ENCODE measurements around the gene NLRC3.

Gene NLRC3

DNA sequence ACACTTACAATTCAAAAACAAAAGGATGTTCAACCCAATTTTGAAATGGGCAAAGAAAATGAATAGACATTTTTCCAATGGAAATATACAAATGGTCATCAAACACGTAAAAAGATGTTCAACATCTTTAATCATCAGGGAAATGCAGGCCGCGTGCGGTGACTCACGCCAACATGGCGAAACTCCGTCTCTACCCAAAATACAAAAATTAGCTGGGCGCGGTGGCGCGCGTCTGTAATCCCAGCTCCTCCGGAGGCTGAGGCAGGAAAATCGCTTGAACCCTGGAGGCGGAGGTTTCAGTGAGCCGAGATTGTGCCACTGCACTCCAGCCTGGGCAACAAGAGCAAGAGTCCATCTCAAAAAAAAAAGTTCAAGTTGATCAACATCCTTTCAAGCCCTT is 78.2 kb downstream of the NLRC3 start:
- TF ChIP-seq PATZ1 (CRISPR knock-in tag; IDR thresholded peaks at IDR 0.05; ENCODE audit: borderline replicate concordance) (no peak), ZC3H10 (CRISPR knock-in tag; IDR thresholded peaks at IDR 0.05) (no peak), SNAI2 (CRISPR knock-in tag; IDR thresholded peaks at IDR 0.05) (no peak), ARNTL (CRISPR knock-in tag; IDR thresholded peaks at IDR 0.05; ENCODE audit: borderline replicate concordance, low read depth) (no peak), ZFP3 (CRISPR knock-in tag; IDR thresholded peaks at IDR 0.05) (no peak), PPARA (CRISPR knock-in tag; IDR thresholded peaks at IDR 0.05; ENCODE audit: borderline replicate concordance) (no peak), RARB (CRISPR knock-in tag; IDR thresholded peaks at IDR 0.05) (no peak)
- TF ChIP-seq, protein P1, sequence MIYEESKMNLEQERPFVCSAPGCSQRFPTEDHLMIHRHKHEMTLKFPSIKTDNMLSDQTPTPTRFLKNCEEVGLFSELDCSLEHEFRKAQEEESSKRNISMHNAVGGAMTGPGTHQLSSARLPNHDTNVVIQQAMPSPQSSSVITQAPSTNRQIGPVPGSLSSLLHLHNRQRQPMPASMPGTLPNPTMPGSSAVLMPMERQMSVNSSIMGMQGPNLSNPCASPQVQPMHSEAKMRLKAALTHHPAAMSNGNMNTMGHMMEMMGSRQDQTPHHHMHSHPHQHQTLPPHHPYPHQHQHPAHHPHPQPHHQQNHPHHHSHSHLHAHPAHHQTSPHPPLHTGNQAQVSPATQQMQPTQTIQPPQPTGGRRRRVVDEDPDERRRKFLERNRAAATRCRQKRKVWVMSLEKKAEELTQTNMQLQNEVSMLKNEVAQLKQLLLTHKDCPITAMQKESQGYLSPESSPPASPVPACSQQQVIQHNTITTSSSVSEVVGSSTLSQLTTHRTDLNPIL (CRISPR knock-in tag; IDR thresholded peaks at IDR 0.05; ENCODE audit: low read depth): no peak
- TF ChIP-seq, protein P2, sequence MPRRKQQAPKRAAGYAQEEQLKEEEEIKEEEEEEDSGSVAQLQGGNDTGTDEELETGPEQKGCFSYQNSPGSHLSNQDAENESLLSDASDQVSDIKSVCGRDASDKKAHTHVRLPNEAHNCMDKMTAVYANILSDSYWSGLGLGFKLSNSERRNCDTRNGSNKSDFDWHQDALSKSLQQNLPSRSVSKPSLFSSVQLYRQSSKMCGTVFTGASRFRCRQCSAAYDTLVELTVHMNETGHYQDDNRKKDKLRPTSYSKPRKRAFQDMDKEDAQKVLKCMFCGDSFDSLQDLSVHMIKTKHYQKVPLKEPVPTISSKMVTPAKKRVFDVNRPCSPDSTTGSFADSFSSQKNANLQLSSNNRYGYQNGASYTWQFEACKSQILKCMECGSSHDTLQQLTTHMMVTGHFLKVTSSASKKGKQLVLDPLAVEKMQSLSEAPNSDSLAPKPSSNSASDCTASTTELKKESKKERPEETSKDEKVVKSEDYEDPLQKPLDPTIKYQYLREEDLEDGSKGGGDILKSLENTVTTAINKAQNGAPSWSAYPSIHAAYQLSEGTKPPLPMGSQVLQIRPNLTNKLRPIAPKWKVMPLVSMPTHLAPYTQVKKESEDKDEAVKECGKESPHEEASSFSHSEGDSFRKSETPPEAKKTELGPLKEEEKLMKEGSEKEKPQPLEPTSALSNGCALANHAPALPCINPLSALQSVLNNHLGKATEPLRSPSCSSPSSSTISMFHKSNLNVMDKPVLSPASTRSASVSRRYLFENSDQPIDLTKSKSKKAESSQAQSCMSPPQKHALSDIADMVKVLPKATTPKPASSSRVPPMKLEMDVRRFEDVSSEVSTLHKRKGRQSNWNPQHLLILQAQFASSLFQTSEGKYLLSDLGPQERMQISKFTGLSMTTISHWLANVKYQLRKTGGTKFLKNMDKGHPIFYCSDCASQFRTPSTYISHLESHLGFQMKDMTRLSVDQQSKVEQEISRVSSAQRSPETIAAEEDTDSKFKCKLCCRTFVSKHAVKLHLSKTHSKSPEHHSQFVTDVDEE (CRISPR knock-in tag; IDR thresholded peaks at IDR 0.05): no peak
- TF ChIP-seq, protein P3, sequence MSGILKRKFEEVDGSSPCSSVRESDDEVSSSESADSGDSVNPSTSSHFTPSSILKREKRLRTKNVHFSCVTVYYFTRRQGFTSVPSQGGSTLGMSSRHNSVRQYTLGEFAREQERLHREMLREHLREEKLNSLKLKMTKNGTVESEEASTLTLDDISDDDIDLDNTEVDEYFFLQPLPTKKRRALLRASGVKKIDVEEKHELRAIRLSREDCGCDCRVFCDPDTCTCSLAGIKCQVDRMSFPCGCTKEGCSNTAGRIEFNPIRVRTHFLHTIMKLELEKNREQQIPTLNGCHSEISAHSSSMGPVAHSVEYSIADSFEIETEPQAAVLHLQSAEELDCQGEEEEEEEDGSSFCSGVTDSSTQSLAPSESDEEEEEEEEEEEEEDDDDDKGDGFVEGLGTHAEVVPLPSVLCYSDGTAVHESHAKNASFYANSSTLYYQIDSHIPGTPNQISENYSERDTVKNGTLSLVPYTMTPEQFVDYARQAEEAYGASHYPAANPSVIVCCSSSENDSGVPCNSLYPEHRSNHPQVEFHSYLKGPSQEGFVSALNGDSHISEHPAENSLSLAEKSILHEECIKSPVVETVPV (CRISPR knock-in tag; IDR thresholded peaks at IDR 0.05): no peak
- ATAC-seq: no peak

GRCh38 chr16:3497771-3498170 is 79.4 kb downstream of the NLRC3 start:
- TF ChIP-seq RARB (CRISPR knock-in tag; IDR thresholded peaks at IDR 0.05): no peak
- TF ChIP-seq ZFP3 (CRISPR knock-in tag; IDR thresholded peaks at IDR 0.05): no peak
- no peak for TF ChIP-seq ESRRG (CRISPR knock-in tag; IDR thresholded peaks at IDR 0.05)
- no peak for TF ChIP-seq ZFP30 (CRISPR knock-in tag; IDR thresholded peaks at IDR 0.05)
- ATAC-seq: no peak

GRCh38 chr16:3496386-3496785 is 80.8 kb downstream of the NLRC3 start:
- no peak for ATAC-seq
- TF ChIP-seq TCF4 (CRISPR knock-in tag; IDR thresholded peaks at IDR 0.05; ENCODE audit: borderline replicate concordance) (no peak), PATZ1 (CRISPR knock-in tag; IDR thresholded peaks at IDR 0.05; ENCODE audit: borderline replicate concordance) (no peak), ZC3H10 (CRISPR knock-in tag; IDR thresholded peaks at IDR 0.05) (no peak), ZNF70 (CRISPR knock-in tag; IDR thresholded peaks at IDR 0.05) (no peak), RARB (CRISPR knock-in tag; IDR thresholded peaks at IDR 0.05) (no peak)
- TF ChIP-seq, protein P3 (CRISPR knock-in tag; IDR thresholded peaks at IDR 0.05): no peak

- ATAC-seq: no peak
- TF ChIP-seq, protein P2 (CRISPR knock-in tag; IDR thresholded peaks at IDR 0.05): no peak
- TF ChIP-seq ZFP3 (CRISPR knock-in tag; IDR thresholded peaks at IDR 0.05) (no peak), TOX (CRISPR knock-in tag; IDR thresholded peaks at IDR 0.05; ENCODE audit: borderline replicate concordance) (no peak), ZNF565 (CRISPR knock-in tag; conservative IDR thresholded peaks at IDR 0.05; ENCODE audit: low read depth) (no peak), POU6F1 (CRISPR knock-in tag; IDR thresholded peaks at IDR 0.05; ENCODE audit: borderline replicate concordance, low read depth) (no peak), OSR1 (CRISPR knock-in tag; IDR thresholded peaks at IDR 0.05) (no peak)
These were observed 82.0 kb downstream of the NLRC3 start, which contains the start of gene C16orf90 for GRCh38 chr16:3495176-3495575. Gene C16orf90 (minus strand): TSS chr16:3495489. CDS start chr16:3495421, 68 bp downstream.
